ENCODE data around the gene UCK2. TPM values are rescaled to one million over a fixed set of nuclear protein-coding genes. Genes with fewer than 3 reads are reported as not detected.

UCK2 gene
- total RNA-seq, 1 donor from 2014 or later: 5.9 TPM

GRCh38 chr1:165915480-165915879, 88.1 kb downstream of the UCK2 start:
- ATAC-seq (no peak), DNase-seq (no peak)
- intact Hi-C loops (cut with micrococcal nuclease): loop anchor here (2.0 to 10.0 kb wide), 2 partner anchors 197 to 521 kb away; no protein-coding TSS in a partner anchor

- intact Hi-C loops (cut with micrococcal nuclease): loop anchor here (2.0 to 10.0 kb wide), 2 partner anchors 197 to 521 kb away; no protein-coding TSS in a partner anchor
- ATAC-seq: no peak
- no peak for DNase-seq
These were observed 88.5 kb downstream of the UCK2 start for GRCh38 chr1:165915932-165916348.

- no peak for ATAC-seq
- DNase-seq: no peak
- intact Hi-C loops (cut with micrococcal nuclease): loop anchor here (10.0 kb wide), 1 partner anchor 522 kb away; no protein-coding TSS in a partner anchor
These were observed 89.8 kb downstream of the UCK2 start for GRCh38 chr1:165917166-165917565.

- ATAC-seq (no peak), DNase-seq (no peak)
- intact Hi-C loops (cut with micrococcal nuclease): no loop called here
These were observed 96.7 kb downstream of the UCK2 start for GRCh38 chr1:165924117-165924516.

- DNase-seq: no peak
- ATAC-seq: no peak
- intact Hi-C loops (cut with micrococcal nuclease): no loop called here
These were observed 98.2 kb downstream of the UCK2 start for GRCh38 chr1:165925498-165926079.

- ATAC-seq: no peak
- intact Hi-C loops (cut with micrococcal nuclease): no loop called here
- DNase-seq: no peak
These were observed 99.8 kb downstream of the UCK2 start for GRCh38 chr1:165927169-165927568.

- peak; percentile 47 for ATAC-seq
- DNase-seq: peak; percentile 32
- intact Hi-C loops (cut with micrococcal nuclease): loop anchor here (2.0 kb wide), 1 partner anchor 505 kb away; no protein-coding TSS in a partner anchor
These were observed 100.8 kb downstream of the UCK2 start for GRCh38 chr1:165928075-165928731.

GRCh38 chr1:165930961-165931360, 103.5 kb downstream of the UCK2 start:
- ATAC-seq (no peak), DNase-seq (no peak)
- intact Hi-C loops (cut with micrococcal nuclease): loop anchor here (5.0 kb wide), 1 partner anchor 546 kb away; no protein-coding TSS in a partner anchor

- DNase-seq (no peak), ATAC-seq (no peak)
- intact Hi-C loops (cut with micrococcal nuclease): loop anchor here (5.0 kb wide), 1 partner anchor 544 kb away; no protein-coding TSS in a partner anchor
These were observed 106.2 kb downstream of the UCK2 start for GRCh38 chr1:165933446-165934170.

GRCh38 chr1:165936542-165936941, 109.1 kb downstream of the UCK2 start:
- intact Hi-C loops (cut with micrococcal nuclease): no loop called here
- DNase-seq (no peak), ATAC-seq (no peak)

GRCh38 chr1:165937829-165938228, 110.4 kb downstream of the UCK2 start:
- intact Hi-C loops (cut with micrococcal nuclease): no loop called here
- DNase-seq (no peak), ATAC-seq (no peak)

GRCh38 chr1:165938844-165939243, 111.4 kb downstream of the UCK2 start:
- ATAC-seq (no peak), DNase-seq (no peak)
- intact Hi-C loops (cut with micrococcal nuclease): no loop called here

GRCh38 chr1:165941531-165941930, 114.1 kb downstream of the UCK2 start:
- intact Hi-C loops (cut with micrococcal nuclease): no loop called here
- ATAC-seq: no peak
- DNase-seq: no peak

GRCh38 chr1:165942062-165942461, 114.6 kb downstream of the UCK2 start:
- no peak for DNase-seq
- no peak for ATAC-seq
- intact Hi-C loops (cut with micrococcal nuclease): no loop called here

GRCh38 chr1:165942927-165943597, 115.6 kb downstream of the UCK2 start:
- ATAC-seq: no peak
- DNase-seq: no peak
- intact Hi-C loops (cut with micrococcal nuclease): no loop called here

- DNase-seq (no peak), ATAC-seq (no peak)
- intact Hi-C loops (cut with micrococcal nuclease): no loop called here
These were observed 118.5 kb downstream of the UCK2 start for GRCh38 chr1:165945911-165946310.

GRCh38 chr1:165947797-165948455, 120.5 kb downstream of the UCK2 start:
- intact Hi-C loops (cut with micrococcal nuclease): no loop called here
- DNase-seq: no peak
- no peak for ATAC-seq

GRCh38 chr1:165949335-165950130, 122.1 kb downstream of the UCK2 start:
- DNase-seq: no peak
- intact Hi-C loops (cut with micrococcal nuclease): no loop called here
- ATAC-seq: no peak

Data from left ventricle myocardium superior (tissue), 1 donor.